Measurements from ENCODE around the gene IER3. TPM values are rescaled to one million over a fixed set of nuclear protein-coding genes. Genes with fewer than 3 reads are reported as not detected.

IER3 gene
- total and polyA plus RNA-seq, 7 donors: 20.1 to 193 (median 65.3) TPM

GRCh38 chr6:30749554-30750378, 5.4 kb upstream of the IER3 start:
- Histone ChIP-seq H3K27ac (peak overlapping the region; percentile 16 to 93 (median 88)), H3K36me3 (no peaks in the 10 kb centered on the region), H3K4me1 (peaks cover 0 to 67% (median 56%) of the 10 kb centered on the region in 4 donors), H3K27me3 (no peaks in the 10 kb centered on the region), H3K9me3 (no peaks in the 10 kb centered on the region), H3K4me3 (no peak overlapping the region)
- peak in 1 of 4 experiments; percentile 18 for TF ChIP-seq CTCF (IDR thresholded peaks at IDR 0.05)
- no peak for TF ChIP-seq EP300 (IDR thresholded peaks at IDR 0.05)
- no peak for TF ChIP-seq POLR2AphosphoS5 (IDR thresholded peaks at IDR 0.05)
- TF ChIP-seq POLR2A (IDR thresholded peaks at IDR 0.05): peak in 1 of 2 donors; percentile 29
- 21 to 72% methylated on average over 12 of the region's 12 CpGs for WGBS, 2 donors
- intact Hi-C loops (cut with DNase I): loop anchor here (10.0 kb wide), 1 partner anchor 335 kb away; no protein-coding TSS in a partner anchor
- no peak for DNase-seq

- Histone ChIP-seq H3K36me3 (no peaks in the 10 kb centered on the region), H3K9me3 (no peaks in the 10 kb centered on the region), H3K4me3 (no peak overlapping the region), H3K4me1 (peaks cover 3 to 65% (median 56%) of the 10 kb centered on the region in 4 donors), H3K27ac (peak overlapping the region in 3 of 4 donors; percentile 87 to 93 (median 90)), H3K27me3 (no peaks in the 10 kb centered on the region)
- intact Hi-C loops (cut with DNase I): loop anchor here (10.0 kb wide), 1 partner anchor 336 kb away; no protein-coding TSS in a partner anchor
- no peak for DNase-seq
- TF ChIP-seq POLR2AphosphoS5 (IDR thresholded peaks at IDR 0.05) (no peak), CTCF (IDR thresholded peaks at IDR 0.05) (no peak), POLR2A (IDR thresholded peaks at IDR 0.05) (no peak), EP300 (IDR thresholded peaks at IDR 0.05) (no peak)
- WGBS, 2 donors: 36 to 70% methylated on average over 8 of the region's 8 CpGs
Measured at GRCh38 chr6:30748851-30749540, 4.6 kb upstream of the IER3 start.

GRCh38 chr6:30747902-30748769, 3.8 kb upstream of the IER3 start:
- DNase-seq: no peak
- Histone ChIP-seq H3K27me3 (no peaks in the 10 kb centered on the region), H3K36me3 (no peaks in the 10 kb centered on the region), H3K4me1 (peaks cover 3 to 56% (median 49%) of the 10 kb centered on the region in 4 donors), H3K9me3 (no peaks in the 10 kb centered on the region), H3K27ac (peak overlapping the region in 3 of 4 donors; percentile 87 to 93 (median 90)), H3K4me3 (no peak overlapping the region)
- 26 to 64% methylated on average over 6 of the region's 6 CpGs for WGBS, 2 donors
- TF ChIP-seq POLR2A (IDR thresholded peaks at IDR 0.05) (no peak), EP300 (IDR thresholded peaks at IDR 0.05) (no peak), POLR2AphosphoS5 (IDR thresholded peaks at IDR 0.05) (no peak), CTCF (IDR thresholded peaks at IDR 0.05) (no peak)
- intact Hi-C loops (cut with DNase I): loop anchor here (10.0 kb wide), 1 partner anchor 337 kb away; no protein-coding TSS in a partner anchor

GRCh38 chr6:30747300-30747687, 2.9 kb upstream of the IER3 start:
- 56 to 82% methylated on average over 1 of the region's 1 CpG for WGBS, 2 donors
- no peak for DNase-seq
- Histone ChIP-seq H3K27ac (peak overlapping the region in 3 of 4 donors; percentile 87 to 93 (median 90)), H3K9me3 (no peaks in the 10 kb centered on the region), H3K36me3 (no peaks in the 10 kb centered on the region), H3K4me1 (peaks cover 3 to 50% (median 42%) of the 10 kb centered on the region in 4 donors), H3K27me3 (no peaks in the 10 kb centered on the region), H3K4me3 (no peak overlapping the region)
- intact Hi-C loops (cut with DNase I): loop anchor here (10.0 kb wide), 1 partner anchor 338 kb away; no protein-coding TSS in a partner anchor
- TF ChIP-seq CTCF (IDR thresholded peaks at IDR 0.05): no peak
- TF ChIP-seq EP300 (IDR thresholded peaks at IDR 0.05): no peak
- TF ChIP-seq POLR2AphosphoS5 (IDR thresholded peaks at IDR 0.05): no peak
- TF ChIP-seq POLR2A (IDR thresholded peaks at IDR 0.05): no peak

Data from sigmoid colon (tissue), 7 donors.